ENCODE data around the gene LEFTY2. TPM values are rescaled to one million over a fixed set of nuclear protein-coding genes. Genes with fewer than 3 reads are reported as not detected.

The LEFTY2 gene
- total and polyA plus RNA-seq, 3 experiments from 2014 or later: not detected

DNA sequence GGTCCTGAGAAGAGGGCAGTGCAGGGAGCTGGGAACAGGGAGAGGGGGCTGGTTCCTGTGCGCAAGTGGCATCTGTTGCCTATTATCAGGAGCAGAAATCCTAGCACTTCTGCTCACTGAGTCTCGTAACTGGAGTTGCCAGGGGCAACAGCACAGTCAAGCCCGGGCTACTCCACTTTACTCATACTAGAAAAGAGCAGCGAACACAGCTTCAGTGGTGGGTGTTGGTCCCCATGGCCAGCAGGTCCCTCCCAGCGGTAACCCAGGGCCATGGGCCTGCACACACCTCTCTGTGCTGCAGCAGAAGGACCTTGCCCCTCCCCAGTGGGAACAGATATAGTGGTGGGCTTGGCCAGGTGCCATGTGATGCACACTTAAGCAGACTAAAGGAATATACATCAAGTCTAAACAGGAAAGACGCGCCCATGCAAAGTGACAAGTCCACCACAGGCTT, 25.5 kb downstream of the LEFTY2 start:
- CTCF ChIA-PET: interaction anchor here (1.0 kb wide), 1 partner anchor 26 kb away, joined by 3 read pairs; the partner anchor contains the start of gene LEFTY1
- H3K36me3 Mint-ChIP-seq: peaks cover 0 to 45% (median 8%) of the 10 kb centered on the region in 3 donors
- H3K4me1 Mint-ChIP-seq: peaks cover 12 to 36% (median 26%) of the 10 kb centered on the region in 3 donors
- no peaks in the 10 kb centered on the region for H3K27me3 Mint-ChIP-seq
- H3K9me3 Mint-ChIP-seq: no peaks in the 10 kb centered on the region
- no peak overlapping the region for H3K27ac ChIP-seq (ENCODE audit: low read depth, low read length)
- H3K9me3 ChIP-seq (ENCODE audit: low read length): no peaks in the 10 kb centered on the region
- peaks cover 3% of the 10 kb centered on the region for H3K36me3 ChIP-seq (ENCODE audit: insufficient read depth, low read length)
- peaks cover 19% of the 10 kb centered on the region for H3K4me1 ChIP-seq (ENCODE audit: insufficient read depth, low read length)
- H3K4me3 Mint-ChIP-seq: no peak overlapping the region
- no peak overlapping the region for H3K4me3 ChIP-seq (ENCODE audit: low read length)
- peak overlapping the region in 1 of 8 donors; percentile 88 for H3K27ac Mint-ChIP-seq
- no peaks in the 10 kb centered on the region for H3K27me3 ChIP-seq (ENCODE audit: insufficient read depth, low read length, poor library complexity, severe bottlenecking)
- DNase-seq: no peak
- POLR2A ChIA-PET: interaction anchor here (0.7 kb wide), 1 partner anchor 29 kb away, joined by 3 read pairs; no protein-coding TSS in a partner anchor

DNA sequence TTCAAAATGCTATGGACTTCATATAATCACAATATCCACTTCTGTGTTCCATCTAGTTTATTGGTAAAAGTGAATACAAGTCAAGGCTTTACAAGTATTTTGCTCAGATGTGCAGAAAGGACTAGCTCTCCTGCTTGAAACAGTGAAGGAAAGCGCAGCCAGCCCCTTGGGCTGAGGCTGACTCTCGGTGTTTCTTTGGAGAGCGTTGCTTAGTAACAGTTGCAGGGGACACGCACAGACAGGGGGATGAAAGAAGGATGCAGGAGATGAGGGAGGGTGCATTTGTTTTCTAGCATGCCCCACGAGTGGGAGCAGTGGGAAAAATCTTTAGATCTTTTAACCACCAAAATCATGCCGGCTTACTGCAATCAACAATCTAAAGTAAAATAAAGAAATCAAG, 26.1 kb downstream of the LEFTY2 start:
- Histone ChIP-seq H3K4me1 (ENCODE audit: insufficient read depth, low read length) (peaks cover 19% of the 10 kb centered on the region), H3K36me3 (ENCODE audit: insufficient read depth, low read length) (no peaks in the 10 kb centered on the region), H3K4me3 (ENCODE audit: low read length) (no peak overlapping the region), H3K9me3 (ENCODE audit: low read length) (no peaks in the 10 kb centered on the region), H3K27ac (ENCODE audit: low read depth, low read length) (no peak overlapping the region), H3K27me3 (ENCODE audit: insufficient read depth, low read length, poor library complexity, severe bottlenecking) (no peaks in the 10 kb centered on the region)
- H3K9me3 Mint-ChIP-seq: no peaks in the 10 kb centered on the region
- H3K4me1 Mint-ChIP-seq: peaks cover 16 to 36% (median 26%) of the 10 kb centered on the region in 3 donors
- H3K27me3 Mint-ChIP-seq: no peaks in the 10 kb centered on the region
- DNase-seq: no peak
- ChIA-PET CTCF (no interaction called here), POLR2A (no interaction called here)
- H3K4me3 Mint-ChIP-seq: peak overlapping the region in 1 of 7 donors; percentile 21
- peak overlapping the region in 1 of 8 donors; percentile 88 for H3K27ac Mint-ChIP-seq
- peaks cover 0 to 39% (median 8%) of the 10 kb centered on the region in 3 donors for H3K36me3 Mint-ChIP-seq

DNA sequence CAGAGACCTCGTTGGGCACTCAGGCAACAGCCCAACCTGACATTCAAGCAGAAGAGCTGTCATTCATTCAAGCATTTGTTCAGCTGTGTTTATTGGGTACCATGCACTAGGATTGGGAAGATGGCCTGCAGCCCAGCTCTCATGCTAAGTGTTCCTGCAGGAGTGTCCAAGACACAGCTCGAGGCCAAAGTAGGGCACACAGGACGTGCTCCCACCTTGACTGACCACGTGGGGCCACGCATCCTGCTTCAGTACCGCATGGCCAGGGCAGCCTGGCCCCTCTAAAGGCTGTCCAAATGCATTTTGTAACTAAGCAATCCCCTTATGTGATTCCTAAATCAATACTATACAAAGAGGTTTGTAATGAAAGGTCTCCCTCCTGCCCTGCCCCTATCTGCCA, 26.6 kb downstream of the LEFTY2 start:
- no peak overlapping the region for H3K4me3 ChIP-seq (ENCODE audit: low read length)
- ChIA-PET POLR2A (no interaction called here), CTCF (interaction anchor here (1.0 kb wide), 1 partner anchor 9 kb away, joined by 3 read pairs; the partner anchor contains the start of gene PYCR2)
- no peaks in the 10 kb centered on the region for H3K9me3 ChIP-seq (ENCODE audit: low read length)
- peaks cover 21% of the 10 kb centered on the region for H3K4me1 ChIP-seq (ENCODE audit: insufficient read depth, low read length)
- H3K27ac ChIP-seq (ENCODE audit: low read depth, low read length): no peak overlapping the region
- Mint-ChIP-seq H3K4me3 (no peak overlapping the region), H3K27ac (peak overlapping the region in 1 of 8 donors; percentile 90), H3K4me1 (peaks cover 19 to 36% (median 26%) of the 10 kb centered on the region in 3 donors), H3K36me3 (peaks cover 0 to 35% (median 8%) of the 10 kb centered on the region in 3 donors), H3K27me3 (no peaks in the 10 kb centered on the region), H3K9me3 (no peaks in the 10 kb centered on the region)
- no peaks in the 10 kb centered on the region for H3K27me3 ChIP-seq (ENCODE audit: insufficient read depth, low read length, poor library complexity, severe bottlenecking)
- no peaks in the 10 kb centered on the region for H3K36me3 ChIP-seq (ENCODE audit: insufficient read depth, low read length)
- DNase-seq: no peak

DNA sequence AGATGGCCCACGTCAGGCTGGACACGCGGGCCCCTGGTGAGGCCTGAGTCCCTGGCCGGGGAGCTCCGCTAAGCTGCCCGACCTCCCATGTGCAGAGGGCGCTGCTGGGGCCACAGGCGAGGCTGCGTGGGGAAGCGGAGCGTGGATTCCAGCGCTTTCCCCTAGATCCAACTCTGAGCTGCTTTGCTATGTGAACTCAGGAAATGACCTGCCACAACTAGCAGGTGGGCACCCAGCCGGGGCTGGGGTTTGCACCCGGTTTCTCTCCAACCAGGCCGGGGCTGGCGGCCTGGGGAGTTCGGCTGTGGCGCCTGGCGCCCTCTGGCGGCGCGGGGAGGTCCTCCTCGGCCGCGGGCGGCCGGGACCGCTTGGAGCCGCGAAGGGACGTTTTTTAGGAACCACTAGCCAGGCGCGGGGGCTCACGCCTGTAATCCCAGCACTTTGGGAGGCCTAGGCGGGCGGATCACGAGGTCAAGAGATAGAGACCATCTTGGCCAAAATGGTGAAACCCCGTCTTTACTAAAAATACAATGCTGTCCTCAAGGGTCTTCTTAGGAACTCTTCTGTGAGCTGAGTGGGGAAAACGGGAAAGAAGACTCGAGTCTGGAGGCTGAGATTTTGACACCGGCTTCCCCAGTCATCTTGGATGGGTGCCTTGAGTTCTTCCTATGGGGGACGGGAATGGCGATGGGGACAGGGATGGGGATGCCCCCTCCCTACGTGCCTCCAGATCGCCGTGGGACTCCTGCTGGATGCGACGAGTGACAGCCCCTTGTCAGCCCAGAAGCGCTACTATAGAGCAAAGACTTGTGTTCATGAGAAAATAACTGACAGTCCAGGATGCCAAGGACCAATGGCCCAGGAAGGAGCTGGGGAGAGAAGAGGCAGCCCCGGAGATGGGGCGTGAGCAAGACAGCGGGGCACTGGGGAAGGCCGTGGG, 29.6 kb downstream of the LEFTY2 start:
- H3K9me3 Mint-ChIP-seq: no peaks in the 10 kb centered on the region
- H3K36me3 Mint-ChIP-seq: peaks cover 0 to 10% (median 0%) of the 10 kb centered on the region in 3 donors

DNA sequence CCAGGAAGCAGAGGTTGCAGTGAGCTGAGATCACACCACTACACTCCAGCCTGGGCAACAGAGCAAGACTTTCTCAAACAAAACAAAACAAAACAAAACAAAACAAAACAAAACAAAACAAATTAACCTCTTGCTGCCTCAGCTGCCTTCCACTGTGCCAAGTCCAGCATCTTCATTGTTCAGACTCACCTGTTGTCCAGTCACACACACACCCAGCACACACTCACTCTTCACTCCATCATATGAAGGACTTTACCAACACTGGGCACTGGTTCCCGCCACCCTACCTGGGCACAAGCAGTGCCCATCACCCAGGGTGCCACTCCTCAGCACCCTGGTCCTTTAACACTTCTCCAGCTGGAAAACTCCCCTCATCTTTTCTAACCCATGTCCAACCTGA, 31.5 kb downstream of the LEFTY2 start:
- ChIA-PET CTCF (interaction anchor here (0.8 to 12.5 kb wide), 5 partner anchors 11 to 132 kb away, joined by 3 to 117 read pairs (median 5); partner anchors contain the start of genes SRP9 and TMEM63A), POLR2A (interaction anchor here (0.7 to 4.1 kb wide), 2 partner anchors 27 to 132 kb away, joined by 5 to 18 read pairs; partner anchors contain the start of genes SRP9 and TMEM63A)
- no peak overlapping the region for H3K27ac ChIP-seq (ENCODE audit: low read depth, low read length)
- H3K36me3 ChIP-seq (ENCODE audit: insufficient read depth, low read length): no peaks in the 10 kb centered on the region
- H3K4me3 ChIP-seq (ENCODE audit: low read length): no peak overlapping the region
- peaks cover 31 to 40% (median 31%) of the 10 kb centered on the region in 3 donors for H3K4me1 Mint-ChIP-seq
- DNase-seq: no peak
- H3K4me3 Mint-ChIP-seq: peak overlapping the region in 1 of 7 donors; percentile 10
- H3K4me1 ChIP-seq (ENCODE audit: insufficient read depth, low read length): peaks cover 22% of the 10 kb centered on the region
- no peaks in the 10 kb centered on the region for H3K27me3 Mint-ChIP-seq
- H3K27me3 ChIP-seq (ENCODE audit: insufficient read depth, low read length, poor library complexity, severe bottlenecking): no peaks in the 10 kb centered on the region
- H3K27ac Mint-ChIP-seq: peak overlapping the region in 4 of 8 donors; percentile 25 to 83 (median 62)
- no peaks in the 10 kb centered on the region for H3K9me3 ChIP-seq (ENCODE audit: low read length)
- peaks cover 0 to 1% (median 0%) of the 10 kb centered on the region in 3 donors for H3K36me3 Mint-ChIP-seq
- H3K9me3 Mint-ChIP-seq: no peaks in the 10 kb centered on the region

More for the DNA sequence above, 29.6 kb downstream of the LEFTY2 start:
- CTCF ChIA-PET: interaction anchor here (0.7 to 12.5 kb wide), 31 partner anchors 8 to 441 kb away, joined by 3 to 117 read pairs (median 4); partner anchors contain the start of genes PYCR2, SRP9 and TMEM63A
- no peaks in the 10 kb centered on the region for H3K36me3 ChIP-seq (ENCODE audit: insufficient read depth, low read length)
- H3K27ac ChIP-seq (ENCODE audit: low read depth, low read length): no peak overlapping the region
- DNase-seq: peak; percentile 65 to 80 (median 70)
- no peaks in the 10 kb centered on the region for H3K9me3 ChIP-seq (ENCODE audit: low read length)
- H3K27ac Mint-ChIP-seq: peak overlapping the region in 1 of 8 donors; percentile 76
- POLR2A ChIA-PET: interaction anchor here (0.5 to 4.1 kb wide), 5 partner anchors 13 to 133 kb away, joined by 3 to 18 read pairs (median 5); partner anchors contain the start of genes PYCR2, SRP9 and TMEM63A
- H3K4me1 ChIP-seq (ENCODE audit: insufficient read depth, low read length): peaks cover 22% of the 10 kb centered on the region
- peaks cover 24 to 31% (median 28%) of the 10 kb centered on the region in 3 donors for H3K4me1 Mint-ChIP-seq
- no peak overlapping the region for H3K4me3 Mint-ChIP-seq
- H3K4me3 ChIP-seq (ENCODE audit: low read length): no peak overlapping the region
- no peaks in the 10 kb centered on the region for H3K27me3 Mint-ChIP-seq
- H3K27me3 ChIP-seq (ENCODE audit: insufficient read depth, low read length, poor library complexity, severe bottlenecking): no peaks in the 10 kb centered on the region

DNA sequence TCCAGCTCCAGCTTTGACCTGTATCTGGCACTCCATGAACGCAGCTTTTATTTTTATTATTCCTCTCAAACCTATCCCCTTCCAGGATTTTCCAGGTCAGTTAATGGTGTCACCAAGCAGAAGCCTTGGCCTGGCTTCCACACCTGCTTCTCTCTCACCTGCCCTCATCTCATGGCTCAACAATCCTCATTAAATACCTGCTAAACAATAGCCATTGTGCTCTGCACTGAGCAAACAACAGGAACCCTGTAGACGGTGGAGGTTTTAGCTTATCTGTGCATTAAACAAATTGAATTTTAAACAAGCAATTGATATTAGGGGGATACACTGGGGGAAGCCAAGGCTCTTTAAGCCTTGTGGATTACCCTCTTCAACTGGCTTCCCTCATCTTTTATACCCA, 32.2 kb downstream of the LEFTY2 start:
- no peaks in the 10 kb centered on the region for H3K27me3 ChIP-seq (ENCODE audit: insufficient read depth, low read length, poor library complexity, severe bottlenecking)
- no peak for DNase-seq
- H3K4me3 ChIP-seq (ENCODE audit: low read length): no peak overlapping the region
- Mint-ChIP-seq H3K27me3 (no peaks in the 10 kb centered on the region), H3K4me3 (no peak overlapping the region), H3K36me3 (peaks cover 0 to 1% (median 0%) of the 10 kb centered on the region in 3 donors), H3K27ac (peak overlapping the region in 3 of 8 donors; percentile 12 to 51 (median 37)), H3K9me3 (no peaks in the 10 kb centered on the region), H3K4me1 (peaks cover 31 to 40% (median 31%) of the 10 kb centered on the region in 3 donors)
- ChIA-PET CTCF (interaction anchor here (4.2 to 12.5 kb wide), 2 partner anchors 10 to 28 kb away, joined by 42 to 117 read pairs; partner anchors contain the start of gene TMEM63A), POLR2A (interaction anchor here (4.1 kb wide), 1 partner anchor 27 kb away, joined by 18 read pairs; the partner anchor contains the start of gene TMEM63A)
- no peaks in the 10 kb centered on the region for H3K9me3 ChIP-seq (ENCODE audit: low read length)
- no peak overlapping the region for H3K27ac ChIP-seq (ENCODE audit: low read depth, low read length)
- H3K4me1 ChIP-seq (ENCODE audit: insufficient read depth, low read length): peaks cover 22% of the 10 kb centered on the region
- no peaks in the 10 kb centered on the region for H3K36me3 ChIP-seq (ENCODE audit: insufficient read depth, low read length)

DNA sequence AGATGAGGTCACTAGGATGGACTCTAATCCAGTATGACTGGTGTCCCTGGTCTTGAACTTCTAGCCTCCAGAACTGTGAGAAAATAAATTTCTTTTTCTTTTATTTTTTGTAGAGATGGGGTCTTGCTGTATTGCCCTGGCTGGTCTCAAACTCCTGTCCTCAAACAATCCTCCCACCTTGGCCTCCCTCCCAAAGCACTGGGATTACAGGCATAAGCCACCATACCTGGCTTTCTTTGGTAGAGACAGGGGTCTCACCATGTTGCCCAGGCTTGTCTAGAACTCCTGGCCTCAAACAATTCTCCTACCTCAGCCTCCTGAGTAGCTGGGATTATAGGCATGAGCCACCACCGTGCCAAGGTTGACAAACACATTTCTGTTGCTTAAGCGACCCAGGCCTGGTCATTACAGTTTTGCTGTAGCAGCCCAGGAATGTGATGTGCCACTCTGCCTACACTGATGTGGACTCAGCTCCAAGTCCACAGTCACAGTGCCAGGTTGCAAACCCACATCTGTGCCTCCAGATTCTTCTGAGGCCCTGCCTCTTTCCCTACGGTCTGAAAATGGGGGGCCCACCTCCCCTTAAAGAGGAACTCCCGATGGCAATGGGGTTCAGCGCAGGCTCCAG, 32.9 kb downstream of the LEFTY2 start:
- no peak overlapping the region for H3K4me3 ChIP-seq (ENCODE audit: low read length)
- Mint-ChIP-seq H3K9me3 (no peaks in the 10 kb centered on the region), H3K36me3 (no peaks in the 10 kb centered on the region), H3K4me3 (no peak overlapping the region), H3K27me3 (no peaks in the 10 kb centered on the region), H3K4me1 (peaks cover 31 to 40% (median 31%) of the 10 kb centered on the region in 3 donors), H3K27ac (peak overlapping the region in 5 of 8 donors; percentile 8 to 83 (median 42))
- no peaks in the 10 kb centered on the region for H3K27me3 ChIP-seq (ENCODE audit: insufficient read depth, low read length, poor library complexity, severe bottlenecking)
- POLR2A ChIA-PET: interaction anchor here (4.1 kb wide), 1 partner anchor 26 kb away, joined by 18 read pairs; the partner anchor contains the start of gene TMEM63A
- no peak overlapping the region for H3K27ac ChIP-seq (ENCODE audit: low read depth, low read length)
- no peaks in the 10 kb centered on the region for H3K36me3 ChIP-seq (ENCODE audit: insufficient read depth, low read length)
- no peak for DNase-seq
- H3K9me3 ChIP-seq (ENCODE audit: low read length): no peaks in the 10 kb centered on the region
- CTCF ChIA-PET: interaction anchor here (4.2 to 12.5 kb wide), 2 partner anchors 10 to 28 kb away, joined by 42 to 117 read pairs; partner anchors contain the start of gene TMEM63A
- H3K4me1 ChIP-seq (ENCODE audit: insufficient read depth, low read length): peaks cover 22% of the 10 kb centered on the region

Data from CD8-positive, alpha-beta memory T cell (primary cell).